Measurements from ENCODE around the gene RBBP6.
A peak's percentile ranks its signal among the peaks of the same experiment; 100 is the strongest.

Gene RBBP6

DNA sequence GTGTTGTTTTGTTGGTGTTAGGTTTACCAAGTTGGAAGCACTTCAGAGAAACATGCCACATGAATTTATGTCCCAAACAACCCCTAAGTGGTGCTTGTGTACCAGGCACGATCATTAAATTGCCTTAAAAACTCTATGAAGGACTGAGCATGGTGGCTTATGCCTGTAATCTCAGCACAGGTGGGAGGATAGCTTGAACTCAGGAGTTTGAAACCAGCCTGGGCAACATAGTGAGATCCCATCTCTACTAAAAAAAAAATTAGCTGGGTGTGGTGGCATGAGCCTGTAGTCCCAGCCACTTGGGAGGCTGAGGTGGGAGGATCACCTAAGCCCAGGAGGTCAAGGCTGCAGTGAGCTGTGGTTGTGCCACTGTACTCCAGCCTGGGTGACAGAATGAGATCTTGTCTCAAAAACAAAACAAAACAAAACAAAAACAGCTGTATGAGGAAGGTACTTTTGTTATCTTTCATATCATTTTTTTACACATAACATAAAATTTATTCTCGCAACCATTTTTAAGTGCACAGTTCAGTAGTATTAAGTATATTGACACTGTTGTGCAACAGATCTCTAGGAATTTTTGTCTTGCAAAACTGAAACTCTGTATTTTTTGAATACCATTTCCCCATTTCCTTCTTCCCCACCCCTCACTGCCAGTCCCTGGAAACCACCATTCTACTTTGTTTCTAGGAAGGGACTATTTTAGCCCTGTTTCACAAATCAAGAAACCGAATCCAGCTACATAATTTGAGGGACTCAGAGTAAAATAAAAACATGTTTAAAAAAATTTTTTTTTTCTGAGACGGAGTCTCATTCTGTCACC, 14.3 kb upstream of the RBBP6 start:
- no peak for DNase-seq

DNA sequence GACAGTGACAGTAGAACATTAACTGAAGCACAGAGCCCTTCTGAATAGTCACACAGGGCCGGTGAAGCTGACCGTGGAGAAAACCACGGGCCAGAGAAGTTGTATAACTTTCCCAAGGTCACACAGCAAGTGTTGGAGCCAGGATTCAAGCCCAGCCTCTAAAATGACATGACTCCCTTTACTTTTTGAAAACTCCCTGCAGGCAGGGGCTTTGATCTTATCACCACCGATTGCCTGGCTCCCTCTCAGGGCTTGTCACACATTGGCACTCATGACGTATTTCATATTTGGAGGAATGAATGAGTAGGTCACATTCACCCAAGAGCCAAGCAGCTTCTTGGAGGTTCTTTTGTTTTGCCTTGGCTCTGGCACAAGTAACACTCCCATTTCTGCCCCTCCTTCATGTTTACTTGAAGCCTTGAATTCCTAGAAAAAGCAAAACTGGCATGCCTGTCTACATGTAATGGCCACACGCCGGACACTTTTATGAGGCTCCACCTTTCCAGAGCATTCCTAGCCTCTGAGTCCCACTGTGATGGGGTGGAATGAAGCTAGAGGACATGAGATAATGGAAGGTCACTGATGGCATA, 13.3 kb upstream of the RBBP6 start:
- no peak for DNase-seq

DNA sequence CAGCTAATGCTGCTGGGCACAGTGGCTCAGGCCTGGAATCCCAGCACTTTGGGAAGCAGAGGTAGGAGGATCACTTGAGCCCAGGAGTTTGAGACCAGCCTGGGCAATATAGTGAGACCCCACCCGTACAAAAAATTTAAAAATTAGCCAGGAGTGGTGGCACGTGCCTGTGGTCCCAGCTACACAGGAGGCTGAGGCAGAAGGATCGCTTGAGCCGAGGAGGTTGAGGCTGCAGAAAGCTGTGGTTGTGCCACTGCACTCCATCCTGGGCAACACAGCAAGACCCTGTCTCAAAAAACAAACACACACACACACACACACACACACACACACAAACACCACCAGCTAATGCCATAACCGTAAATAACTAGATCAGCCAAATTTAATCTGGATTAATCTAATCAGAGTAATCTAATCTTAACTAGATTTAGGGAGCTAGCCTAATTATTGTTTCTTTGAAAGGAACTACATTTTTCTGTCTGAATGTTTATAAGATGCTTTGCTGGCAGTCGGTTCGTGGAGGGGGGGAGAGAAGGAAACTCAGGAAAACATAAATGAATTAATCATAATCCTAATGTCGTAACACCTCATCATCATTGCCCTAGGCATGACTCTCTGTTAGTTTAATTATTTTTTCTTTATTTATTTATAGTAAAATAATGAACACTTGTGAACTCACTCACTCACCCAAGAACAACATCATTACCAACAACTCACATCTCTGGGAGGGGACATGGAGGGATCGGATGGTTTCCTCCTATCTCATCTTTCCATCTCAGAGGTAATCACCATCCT, 12.5 kb upstream of the RBBP6 start:
- no peak for DNase-seq

DNA sequence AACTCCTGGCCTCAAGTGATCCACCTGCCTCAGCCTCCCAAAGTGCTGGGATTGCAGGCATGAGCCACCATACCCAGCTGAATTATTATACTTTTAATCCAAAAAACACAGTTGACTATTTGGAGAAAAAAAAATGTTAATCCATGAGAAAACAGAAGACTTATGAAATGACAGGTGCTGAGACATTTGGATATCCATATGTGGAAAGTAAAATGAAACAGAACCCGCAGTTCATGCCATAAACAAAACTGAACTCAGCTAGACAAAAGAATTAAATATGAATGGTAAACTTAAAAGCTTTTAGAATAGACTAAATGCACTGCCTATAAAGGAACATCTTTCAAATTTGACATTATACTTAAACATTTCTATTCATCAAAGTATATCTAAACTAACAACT, 8.2 kb upstream of the RBBP6 start:
- no peak for DNase-seq

DNA sequence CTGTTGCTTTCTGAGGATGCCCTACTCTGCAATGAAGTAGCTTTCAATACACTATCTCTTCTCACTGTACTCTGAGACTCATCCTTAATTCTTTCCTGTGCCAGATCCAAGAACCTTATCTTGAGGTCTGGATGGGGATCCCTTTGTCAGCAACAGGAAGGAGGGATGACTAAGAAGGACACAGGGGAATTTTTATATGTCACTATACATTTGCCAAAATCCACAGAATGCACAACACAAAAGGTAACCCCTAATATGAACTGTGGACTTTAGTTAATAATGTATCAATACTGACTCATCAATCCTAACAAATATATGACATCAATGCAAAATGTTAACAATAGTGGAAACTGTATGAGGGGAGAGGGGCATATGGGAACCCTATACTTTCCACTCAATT, 4.7 kb upstream of the RBBP6 start:
- no peak for DNase-seq

DNA sequence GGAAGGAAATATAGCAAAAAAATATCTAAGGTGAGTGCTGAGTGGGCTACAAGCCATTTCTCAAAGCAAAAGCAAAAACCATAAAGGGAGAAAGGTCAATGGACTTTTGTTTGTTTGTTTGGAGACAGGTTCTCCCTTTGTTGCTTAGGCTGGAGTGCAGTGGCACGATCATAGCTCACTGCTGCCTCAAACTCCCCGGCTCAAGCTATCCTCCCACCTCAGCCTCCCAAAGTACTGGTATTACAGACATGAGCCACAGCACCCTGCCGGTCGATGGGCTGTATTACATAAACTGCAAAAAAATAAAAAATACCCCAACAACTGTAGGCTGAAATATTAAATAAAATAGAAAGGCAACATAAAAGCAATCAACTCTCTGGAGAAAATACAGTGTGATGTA, 3.5 kb upstream of the RBBP6 start:
- no peak for DNase-seq

DNA sequence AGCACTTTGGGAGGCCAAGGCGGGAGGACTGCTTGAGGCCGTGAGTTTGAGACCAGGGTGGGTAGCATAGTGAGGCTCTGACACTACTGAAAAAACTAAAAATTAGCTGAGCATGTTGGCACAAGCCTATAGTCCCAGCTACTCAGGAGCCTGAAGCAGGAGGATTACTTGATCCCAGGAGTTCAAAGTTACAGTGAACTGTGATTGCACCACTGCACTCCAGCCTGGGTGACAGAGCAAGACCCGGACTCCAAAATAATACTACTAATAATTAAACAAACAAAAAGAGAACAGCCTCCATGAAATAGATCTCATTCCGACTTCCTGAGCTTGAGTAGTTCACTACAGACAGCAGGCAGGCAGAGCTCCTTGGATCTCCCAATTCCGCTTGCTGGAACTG, 2.7 kb upstream of the RBBP6 start:
- DNase-seq: no peak

DNA sequence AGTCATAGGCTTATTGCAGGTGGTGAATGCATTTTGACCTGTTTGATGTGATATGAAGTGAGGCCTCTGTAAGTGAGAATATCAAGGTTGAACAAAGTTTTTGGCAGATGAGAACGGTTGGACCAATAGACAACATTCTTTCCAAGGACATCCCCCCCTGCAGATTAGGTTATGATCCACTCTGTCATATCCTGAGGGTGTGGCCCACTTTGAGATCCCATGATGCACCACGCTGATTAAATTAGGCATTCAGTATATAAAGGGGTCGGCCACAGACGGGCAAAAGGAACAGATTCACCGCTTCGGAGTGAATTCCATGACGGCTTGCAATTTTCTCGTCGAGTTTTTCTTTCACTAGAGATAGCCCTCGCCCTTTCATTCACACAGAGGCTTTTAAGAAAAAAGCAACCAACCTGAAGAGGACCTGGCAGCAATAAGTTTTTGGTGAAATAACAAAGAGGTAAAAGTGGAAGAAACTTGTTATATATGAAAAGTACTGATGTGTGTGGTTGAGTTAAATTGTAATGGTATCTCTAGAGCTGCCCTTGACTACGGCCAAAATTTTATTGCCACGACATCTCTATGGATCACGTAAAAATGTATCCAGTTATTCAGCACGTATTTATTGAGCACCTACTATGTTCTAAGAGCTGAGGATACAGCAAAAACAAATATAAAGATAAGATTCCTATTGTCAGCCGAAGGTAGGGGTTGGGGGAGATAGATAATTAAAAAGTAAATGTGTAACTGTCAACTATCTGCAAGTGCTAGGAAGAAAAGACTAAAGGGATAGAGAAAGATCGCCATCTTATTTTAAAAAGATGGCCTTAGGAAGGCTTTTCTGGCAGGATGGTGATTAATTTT, 1.7 kb upstream of the RBBP6 start:
- no peak for DNase-seq

DNA sequence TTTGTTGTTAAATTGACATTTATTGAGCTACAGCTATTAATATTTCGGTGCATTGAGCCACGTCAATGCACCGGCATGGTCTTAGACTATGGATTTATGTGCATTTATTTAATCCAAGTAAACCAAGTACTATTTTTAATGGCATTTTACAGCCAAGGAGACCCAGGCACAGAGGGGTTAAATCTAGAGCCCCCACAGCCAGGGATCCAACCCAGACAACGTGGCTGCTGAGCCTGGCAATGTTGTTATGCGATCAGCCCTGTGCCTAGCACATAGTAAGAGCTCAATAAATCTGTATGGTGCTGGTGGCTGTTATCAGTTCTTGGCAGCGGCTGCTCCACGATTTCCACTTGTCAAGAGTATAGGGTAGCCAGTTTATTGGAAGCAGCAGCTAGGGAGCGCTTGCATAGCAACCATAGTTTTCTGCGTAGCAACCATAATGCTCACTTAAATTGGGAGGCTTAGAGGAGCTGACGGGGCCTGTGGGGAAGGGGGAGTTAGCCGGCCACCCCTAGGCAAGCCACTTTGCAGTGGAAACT, 541 bp upstream of the RBBP6 start:
- DNase-seq: peak; percentile 61 to 87

DNA sequence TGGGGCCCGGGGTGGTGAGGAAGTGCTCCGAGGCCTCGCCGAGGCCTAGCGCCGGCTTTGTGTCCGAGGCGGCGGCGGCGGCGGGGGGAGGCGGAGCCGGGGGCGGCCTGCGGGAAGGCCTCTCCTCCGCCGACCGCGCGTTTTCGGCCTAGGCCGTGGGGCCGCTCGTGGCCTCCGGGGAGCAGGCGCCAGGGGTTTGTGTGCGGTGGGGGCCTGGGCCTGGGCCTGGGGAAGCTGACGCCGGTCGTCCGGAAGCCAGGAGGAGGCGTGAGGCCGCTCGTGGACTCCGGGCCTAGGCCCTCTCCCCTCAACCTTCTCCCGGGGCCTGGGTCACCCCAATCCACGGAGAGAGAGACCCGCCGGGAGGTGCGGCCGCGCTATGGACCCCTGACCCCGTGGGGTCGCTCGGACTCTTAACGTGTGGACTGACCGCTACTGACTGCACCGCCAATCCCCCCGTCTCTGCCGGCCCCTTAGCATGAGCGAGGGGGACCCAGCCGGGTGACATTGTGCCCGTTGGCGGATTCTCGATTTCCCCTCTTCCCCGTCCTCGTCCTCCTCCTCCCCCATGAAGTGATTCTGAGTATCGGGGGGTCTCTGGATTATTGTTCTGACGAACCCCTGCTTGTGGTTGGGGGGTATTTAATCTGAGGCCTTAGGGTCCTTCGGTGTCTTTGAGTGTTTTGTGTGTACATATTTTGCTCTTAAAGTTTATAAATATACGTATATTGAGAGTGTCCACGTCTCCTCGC, 660 bp downstream of the RBBP6 start:
- DNase-seq: peak in 1 of 2 experiments; percentile 50

DNA sequence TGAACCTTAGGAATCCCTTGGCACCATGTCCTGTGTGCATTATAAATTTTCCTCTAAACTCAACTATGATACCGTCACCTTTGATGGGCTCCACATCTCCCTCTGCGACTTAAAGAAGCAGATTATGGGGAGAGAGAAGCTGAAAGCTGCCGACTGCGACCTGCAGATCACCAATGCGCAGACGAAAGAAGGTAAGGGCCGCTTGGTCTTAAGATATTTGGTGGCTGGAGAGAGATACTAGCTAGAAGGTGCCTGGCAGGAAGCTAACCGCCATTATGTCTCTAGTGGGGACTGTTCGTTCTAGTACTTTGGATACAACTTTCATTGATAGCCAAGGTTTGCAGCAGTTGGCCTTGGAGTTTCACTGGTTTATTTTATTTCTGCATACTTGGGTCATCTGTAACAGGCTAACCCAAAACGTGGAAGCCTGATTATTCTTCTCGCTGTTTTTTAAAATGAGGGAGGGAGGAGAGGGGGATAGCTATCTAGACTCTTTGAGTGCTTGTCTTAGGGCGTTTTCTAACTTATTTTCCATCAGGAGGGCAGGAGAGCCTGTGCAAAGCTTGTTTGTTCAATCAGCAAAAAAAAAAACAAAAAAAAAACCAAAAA, 1.3 kb downstream of the RBBP6 start:
- peak in 1 of 2 experiments; percentile 10 for DNase-seq

DNA sequence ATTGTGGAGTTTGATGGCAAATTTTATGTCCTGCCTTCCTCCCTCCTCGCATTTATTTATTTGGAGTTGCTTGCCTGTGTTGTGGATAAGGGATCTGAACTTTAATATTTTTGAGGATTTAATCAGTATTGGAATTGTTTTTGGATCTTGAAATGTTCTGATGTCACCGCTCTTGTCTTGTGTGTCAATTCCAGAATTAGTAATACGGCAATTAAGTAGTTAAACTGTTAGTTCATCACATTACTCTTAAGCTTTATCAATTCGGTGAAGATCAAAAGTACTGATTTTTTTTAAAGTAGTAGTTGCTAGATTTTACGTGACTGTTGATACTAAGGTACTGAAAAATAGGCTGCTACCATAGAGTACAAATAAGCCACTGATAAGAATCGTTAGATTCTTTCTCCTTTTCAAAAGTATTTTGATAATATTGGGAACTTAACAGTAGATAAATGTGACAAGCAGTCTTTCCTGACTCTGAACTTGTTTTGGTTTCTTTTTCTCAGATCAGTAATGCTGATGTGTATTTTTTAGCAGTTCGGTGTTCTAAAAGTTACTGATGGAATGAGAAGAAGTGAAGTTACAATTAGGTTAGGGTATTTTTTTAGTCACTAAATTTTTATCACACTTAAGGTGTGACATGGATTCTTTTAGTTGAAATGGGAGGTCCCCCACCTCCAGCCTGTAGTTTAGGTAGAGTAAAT, 2.0 kb downstream of the RBBP6 start:
- no peak for DNase-seq

DNA sequence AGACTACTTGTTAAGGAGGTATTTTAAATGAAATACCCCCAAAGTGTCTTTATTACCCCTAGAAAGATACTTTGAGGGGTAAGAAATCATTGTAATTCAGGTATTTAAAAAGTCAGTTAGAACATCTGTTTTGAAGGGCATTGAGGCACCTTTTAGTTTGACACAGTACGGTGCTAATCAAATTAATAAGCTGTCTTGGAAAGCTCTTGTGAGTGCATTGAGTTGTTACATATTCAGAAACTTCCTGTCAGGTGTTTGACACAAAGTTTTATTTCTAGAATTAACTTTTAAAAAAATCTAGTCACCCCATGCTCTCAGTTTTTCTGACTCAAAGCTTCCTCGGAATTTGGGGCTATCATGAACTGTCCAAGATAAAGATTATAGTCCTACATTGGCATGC, 4.6 kb downstream of the RBBP6 start:
- DNase-seq: no peak

DNA sequence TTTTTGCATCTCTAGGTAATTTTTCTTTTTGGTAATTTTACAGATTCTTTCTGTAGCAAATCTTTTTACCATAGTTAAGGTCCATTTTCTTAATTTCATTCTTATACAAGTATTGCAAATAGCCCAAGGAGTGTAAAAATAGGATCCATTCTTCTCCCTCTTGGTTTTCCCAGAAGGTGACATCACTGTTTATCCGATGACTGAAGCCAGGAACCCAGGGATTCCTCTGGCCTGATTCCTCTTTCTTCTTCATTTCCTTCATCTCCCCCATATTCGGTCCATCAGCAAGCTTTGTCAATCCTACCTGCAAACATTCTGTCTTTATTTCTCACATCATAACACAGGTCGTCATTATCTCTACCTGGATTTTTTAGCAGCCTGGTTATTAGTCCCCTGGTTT, 5.3 kb downstream of the RBBP6 start:
- DNase-seq: no peak

DNA sequence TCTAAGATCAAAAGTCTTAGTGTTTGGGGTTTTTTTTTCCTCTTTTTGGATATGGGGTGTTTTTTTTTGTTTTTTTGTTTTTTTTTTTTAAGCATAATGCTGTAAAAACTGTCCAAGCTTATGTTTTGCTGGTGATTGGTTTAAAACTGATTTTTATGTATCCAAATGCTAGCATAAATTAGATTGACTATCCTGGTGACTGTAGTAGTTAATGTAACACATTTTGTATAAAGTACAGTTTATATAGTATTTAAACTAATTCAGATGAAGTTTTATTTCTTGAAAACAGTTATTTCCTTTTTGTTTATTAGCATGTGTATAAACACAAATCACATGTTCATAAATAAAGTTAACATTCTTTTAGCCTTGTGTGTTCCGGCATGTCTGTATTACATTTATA, 10.9 kb downstream of the RBBP6 start:
- DNase-seq: no peak

DNA sequence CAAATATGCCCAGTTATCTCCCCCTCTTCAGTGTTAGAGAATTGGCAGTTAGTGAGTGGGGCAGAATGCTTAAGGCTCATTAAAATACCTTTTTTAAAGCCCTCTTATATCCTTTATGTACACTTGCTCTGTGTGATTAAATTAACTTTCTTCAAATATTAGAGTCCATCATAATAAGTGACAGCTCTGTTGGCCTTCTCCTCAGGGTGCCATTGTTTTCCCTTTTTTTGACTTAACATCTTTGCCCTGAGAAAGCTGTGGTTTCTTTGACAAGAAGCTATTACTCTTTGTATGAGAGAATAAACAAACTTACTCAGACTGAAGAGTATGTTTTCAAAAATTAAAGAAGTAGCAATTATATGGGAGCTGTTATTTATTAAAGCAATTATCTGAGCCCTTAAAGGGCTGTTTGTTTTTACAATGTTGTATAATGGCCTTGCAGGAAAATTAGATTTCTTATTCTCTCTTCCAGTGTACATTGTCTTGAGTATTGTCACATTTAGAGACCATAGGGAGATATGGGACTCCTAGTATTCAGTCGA, 13.4 kb downstream of the RBBP6 start:
- peak in 1 of 2 experiments; percentile 50 for DNase-seq

DNA sequence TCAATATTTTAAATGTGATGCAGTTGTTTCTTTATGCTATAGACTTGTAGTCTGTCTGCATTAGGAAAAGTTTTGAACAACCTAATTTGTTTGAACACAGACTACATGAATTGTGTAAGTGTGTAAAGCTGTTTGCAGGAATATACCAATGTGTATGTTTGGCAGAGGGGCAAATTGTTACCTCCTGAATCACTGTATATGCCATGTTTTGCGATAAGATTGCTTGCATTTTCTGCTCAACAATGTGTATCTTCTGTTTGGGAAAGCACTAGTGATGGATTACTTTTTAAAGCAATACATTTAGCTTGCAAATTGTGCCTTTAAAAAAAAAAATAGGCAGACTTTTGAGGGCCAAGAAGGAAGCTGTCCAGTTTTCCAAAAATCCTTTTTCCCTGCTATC, 14.6 kb downstream of the RBBP6 start:
- no peak for DNase-seq

DNA sequence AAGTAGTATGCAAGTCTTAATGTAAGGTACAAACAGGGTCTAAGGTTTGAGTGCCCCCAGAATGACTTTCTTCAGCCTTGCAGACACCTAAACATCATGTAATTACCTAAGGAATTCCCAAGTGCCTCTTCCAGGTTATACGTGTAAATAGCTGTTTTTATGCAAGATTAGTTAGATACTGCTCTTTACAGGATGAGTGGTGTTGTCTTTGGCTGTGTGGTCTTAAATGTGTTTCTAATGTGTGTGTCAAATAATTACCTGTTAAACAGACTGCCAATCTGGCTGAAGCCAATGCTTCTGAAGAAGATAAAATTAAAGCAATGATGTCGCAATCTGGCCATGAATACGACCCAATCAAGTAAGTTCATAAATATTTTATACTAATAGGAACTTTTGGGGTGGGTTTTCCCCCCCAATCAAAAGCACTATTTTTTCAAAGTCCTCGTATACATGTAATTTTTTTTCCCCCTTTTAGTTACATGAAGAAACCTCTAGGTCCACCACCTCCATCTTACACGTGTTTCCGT, 16.0 kb downstream of the RBBP6 start:
- DNase-seq: no peak

DNA sequence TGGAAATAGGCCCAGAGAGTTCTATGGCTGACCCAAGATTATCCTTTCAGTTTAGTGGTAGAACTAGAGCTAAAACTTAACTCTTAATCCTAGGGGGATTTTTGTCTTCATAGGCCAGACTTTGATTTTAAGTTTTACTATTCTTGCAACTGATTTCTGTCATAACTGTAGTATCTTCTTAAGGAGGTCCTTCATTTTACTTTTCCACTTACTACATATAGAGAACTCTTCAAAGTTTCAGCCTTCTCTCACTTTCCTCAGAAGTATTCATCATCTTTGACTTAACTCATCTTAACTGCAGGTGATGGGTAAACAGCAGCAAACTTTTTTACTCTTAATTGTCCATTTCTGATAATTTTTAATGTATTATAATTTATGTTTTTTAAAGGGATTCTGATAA, 23.4 kb downstream of the RBBP6 start:
- no peak for DNase-seq

DNA sequence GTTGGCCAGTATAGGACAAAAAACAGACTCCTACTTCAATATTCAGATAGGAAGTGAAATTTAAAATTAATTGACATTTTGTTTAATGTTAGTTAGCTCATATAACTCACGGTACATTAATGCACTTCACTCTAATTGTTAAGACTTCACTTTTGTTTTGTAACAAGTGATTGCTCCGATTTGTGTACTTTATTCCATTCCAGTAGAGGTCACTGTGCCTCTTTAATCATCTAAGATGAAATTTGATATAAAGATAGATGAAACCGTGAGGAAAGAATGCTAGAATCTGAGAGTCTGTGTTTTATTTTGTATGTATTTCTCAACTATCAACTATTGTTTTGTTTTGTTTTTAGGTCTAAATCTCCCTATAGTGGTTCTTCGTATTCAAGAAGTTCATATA, 29.0 kb downstream of the RBBP6 start:
- DNase-seq: no peak
